Left lung (tissue), 10 donors: ENCODE measurements around the gene MLH1. TPM values are rescaled to one million over a fixed set of nuclear protein-coding genes. Genes with fewer than 3 reads are reported as not detected.
"Not testable (repeated sequence)": the region's sequence is repeated elsewhere in the genome, so short reads cannot be mapped to it uniquely, and the experiment has no call there.

Experiments used
- ATAC-seq: fragments of 200-7000 bp; cut with Tn5 transposase; one replicate; pipeline ENCODE4 v1.9.1; 2020; ENCODE audit warnings: moderate library complexity
- DNase-seq, 4 donors: peaks; one replicate each; pipeline ENCODE4 v3.0.0-alpha.2; 2013 to 2020
- H3K27ac ChIP-seq, 2 donors: fragments of 200-600 bp; sonication (generic) in 1 of 2; one replicate each; pipeline versions ENCODE4 v1.5.0 to v1.8.0; 2020 to 2021
- H3K27me3 ChIP-seq, 2 donors: fragments of 200-600 bp; sonication (generic) in 1 of 2; one replicate each; pipeline versions ENCODE4 v1.5.0 to v1.8.0; 2020 to 2021
- H3K36me3 ChIP-seq, 2 donors: fragments of 200-600 bp; sonication (generic) in 1 of 2; one replicate each; pipeline versions ENCODE4 v1.5.0 to v1.8.0; 2020 to 2021
- H3K4me1 ChIP-seq, 2 donors: fragments of 200-600 bp; one replicate each; pipeline ENCODE4 v1.8.0; 2021
- H3K4me3 ChIP-seq, 2 donors: fragments of 200-600 bp; sonication (generic) in 1 of 2; one replicate each; pipeline versions ENCODE4 v1.5.0 to v1.8.0; 2020 to 2021; ENCODE audit warnings: mild to moderate bottlenecking in 1 of 2
- H3K9me3 ChIP-seq, 2 donors: fragments of 200-600 bp; sonication (generic) in 1 of 2; one replicate each; pipeline versions ENCODE4 v1.5.0 to v1.8.0; 2020 to 2021
- intact Hi-C, 2 donors: fragments of 100-400 bp; cut with DNase I; formaldehyde crosslinking; loops; one replicate each; pipeline versions ENCODE4 v1.11.2 to v1.14.2; 2022
- polyA plus RNA-seq, 6 donors: library from polyadenylated mRNA; unstranded; fragments of 120-200 nt; gene quantifications; one replicate each; pipeline ENCODE4 v1.2.1, GENCODE V29; 2013; ENCODE audit not compliant: insufficient read length in 6 of 6
- total RNA-seq, 2 donors: library from RNA; stranded (reverse); fragmentation: NEBNext Ultra II Directional; extraction: Animal tissue kit (Norgen Biotek cat#: 25700); gene quantifications; one replicate each; pipeline ENCODE4 v1.2.1, GENCODE V29; 2021
- TF ChIP-seq, protein P1 (sequence below), 2 donors: fragments of 200-600 bp; sonication (generic) in 1 of 2; IDR thresholded peaks; one replicate each; pipeline versions ENCODE4 v1.5.0 to v1.8.0; 2021; ENCODE audit warnings: antibody characterized with exemption in 2 of 2
- donor health status: DM: no; HTN: yes; CAD: no.
- donor health status: DM: no; HTN: no; CAD: no.

MLH1 gene
- total and polyA plus RNA-seq, 8 donors, result 26.1 to 68.5 (median 56.9) TPM

DNA sequence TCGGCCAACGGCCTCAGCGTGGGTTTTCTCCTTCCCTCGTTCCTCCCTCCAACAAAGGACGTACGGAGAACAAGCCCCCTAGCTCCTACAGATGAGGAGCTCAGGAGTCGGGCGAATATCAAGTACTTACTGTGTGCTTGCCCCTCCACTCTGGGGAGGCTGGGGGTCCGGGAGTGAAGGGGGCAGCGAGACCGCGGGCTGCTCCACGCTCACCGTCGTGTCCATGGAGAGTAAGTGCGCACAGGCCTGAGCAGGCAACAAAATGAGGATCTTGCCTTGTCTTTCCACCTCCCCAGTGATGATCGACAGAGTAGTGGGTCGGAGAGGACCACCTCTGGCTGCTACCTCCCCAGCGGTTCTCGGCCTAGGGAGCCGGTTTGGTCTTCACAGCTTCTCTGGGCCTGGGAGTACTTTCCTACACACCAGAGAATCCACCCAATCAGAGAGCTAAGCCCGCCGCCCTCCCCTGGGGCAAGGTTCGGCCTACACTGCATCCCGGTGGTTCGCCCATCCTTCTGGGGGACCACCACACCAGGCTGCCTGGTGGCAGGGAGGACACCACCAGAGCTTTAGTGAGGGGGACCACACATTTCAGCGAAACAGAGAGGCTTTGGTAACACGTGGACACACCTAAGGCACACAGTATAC lies 47.9 kb upstream of the MLH1 start:
- Histone ChIP-seq H3K27ac (peak overlapping the region in 1 of 2 donors; percentile 76), H3K4me3 (peak overlapping the region; percentile 84 to 88)
- no peak for ATAC-seq

DNA sequence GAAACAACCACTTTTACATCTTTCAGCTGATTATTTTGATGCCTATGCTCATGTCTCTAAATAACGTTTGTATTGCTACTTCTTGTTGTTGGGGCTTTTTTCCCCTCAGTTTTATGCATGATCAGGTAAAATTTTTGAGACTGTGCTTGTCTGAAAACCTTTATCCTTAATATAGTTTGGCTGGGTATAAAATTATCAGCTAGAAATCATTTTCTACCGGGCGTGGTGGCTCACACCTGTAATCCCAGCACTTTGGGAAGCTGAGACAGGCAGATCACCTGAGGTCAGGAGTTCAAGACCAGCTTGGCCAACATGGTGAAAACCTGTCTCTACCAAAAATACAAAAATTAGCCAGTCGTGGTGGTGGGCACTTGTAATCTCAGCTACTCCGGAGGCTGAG lies 45.5 kb upstream of the MLH1 start:
- H3K4me1 ChIP-seq, result peaks cover 4 to 19% of the 10 kb centered on the region in 2 donors
- H3K27ac ChIP-seq, intact Hi-C loops, H3K4me3 ChIP-seq, ATAC-seq, DNase-seq, H3K27me3 ChIP-seq, H3K36me3 ChIP-seq: not testable (repeated sequence)
- H3K9me3 ChIP-seq, result peaks cover 0 to 20% of the 10 kb centered on the region in 2 donors

More for the DNA sequence above, 47.9 kb upstream of the MLH1 start:
- Histone ChIP-seq H3K27me3 (no peaks in the 10 kb centered on the region), H3K4me1 (peaks cover 17 to 24% of the 10 kb centered on the region in 2 donors), H3K36me3 (no peaks in the 10 kb centered on the region), H3K9me3 (peaks cover 0 to 20% of the 10 kb centered on the region in 2 donors)
- TF ChIP-seq, protein P1, sequence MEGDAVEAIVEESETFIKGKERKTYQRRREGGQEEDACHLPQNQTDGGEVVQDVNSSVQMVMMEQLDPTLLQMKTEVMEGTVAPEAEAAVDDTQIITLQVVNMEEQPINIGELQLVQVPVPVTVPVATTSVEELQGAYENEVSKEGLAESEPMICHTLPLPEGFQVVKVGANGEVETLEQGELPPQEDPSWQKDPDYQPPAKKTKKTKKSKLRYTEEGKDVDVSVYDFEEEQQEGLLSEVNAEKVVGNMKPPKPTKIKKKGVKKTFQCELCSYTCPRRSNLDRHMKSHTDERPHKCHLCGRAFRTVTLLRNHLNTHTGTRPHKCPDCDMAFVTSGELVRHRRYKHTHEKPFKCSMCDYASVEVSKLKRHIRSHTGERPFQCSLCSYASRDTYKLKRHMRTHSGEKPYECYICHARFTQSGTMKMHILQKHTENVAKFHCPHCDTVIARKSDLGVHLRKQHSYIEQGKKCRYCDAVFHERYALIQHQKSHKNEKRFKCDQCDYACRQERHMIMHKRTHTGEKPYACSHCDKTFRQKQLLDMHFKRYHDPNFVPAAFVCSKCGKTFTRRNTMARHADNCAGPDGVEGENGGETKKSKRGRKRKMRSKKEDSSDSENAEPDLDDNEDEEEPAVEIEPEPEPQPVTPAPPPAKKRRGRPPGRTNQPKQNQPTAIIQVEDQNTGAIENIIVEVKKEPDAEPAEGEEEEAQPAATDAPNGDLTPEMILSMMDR (IDR thresholded peaks at IDR 0.05), result no peak
- intact Hi-C loops, result no loop called here
- DNase-seq, result no peak

DNA sequence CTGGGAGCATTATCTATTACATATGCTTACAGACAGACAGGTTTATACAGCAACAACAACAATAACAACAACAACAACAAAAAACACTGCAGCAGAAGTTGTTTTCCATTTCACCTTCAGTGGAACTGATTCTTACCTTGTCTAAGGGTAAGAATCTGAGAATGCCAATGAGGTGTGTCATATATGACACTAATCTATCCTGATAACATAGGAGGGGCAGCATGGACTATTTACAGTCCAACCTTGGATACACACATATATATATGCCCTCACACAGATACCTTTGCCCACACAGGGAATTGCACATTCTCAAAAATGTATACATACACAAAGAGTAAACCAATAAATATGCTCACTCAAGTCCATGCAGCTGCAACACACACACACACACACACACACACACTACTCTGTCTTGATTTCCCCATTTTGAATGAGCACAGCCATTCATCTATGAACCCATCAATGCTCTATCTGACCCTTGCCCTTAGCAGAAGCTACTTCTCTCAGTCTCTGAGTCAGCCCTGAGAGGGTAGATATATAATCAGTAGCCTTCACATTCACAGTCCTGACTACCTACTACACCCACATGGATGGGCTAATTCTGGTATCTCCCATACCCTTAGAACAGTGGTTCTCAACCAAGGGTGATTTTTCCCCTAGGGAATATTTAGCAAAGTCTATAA lies 38.7 kb upstream of the MLH1 start:
- H3K27ac ChIP-seq, result no peak overlapping the region
- TF ChIP-seq, protein P1 (IDR thresholded peaks at IDR 0.05), result no peak
- peaks cover 0 to 15% of the 10 kb centered on the region in 2 donors for H3K4me1 ChIP-seq
- intact Hi-C loops, result no loop called here
- DNase-seq (no peak), ATAC-seq (no peak)
- no peaks in the 10 kb centered on the region for H3K27me3 ChIP-seq
- H3K4me3 ChIP-seq, result no peak overlapping the region
- H3K9me3 ChIP-seq, result no peaks in the 10 kb centered on the region
- H3K36me3 ChIP-seq, result no peaks in the 10 kb centered on the region

DNA sequence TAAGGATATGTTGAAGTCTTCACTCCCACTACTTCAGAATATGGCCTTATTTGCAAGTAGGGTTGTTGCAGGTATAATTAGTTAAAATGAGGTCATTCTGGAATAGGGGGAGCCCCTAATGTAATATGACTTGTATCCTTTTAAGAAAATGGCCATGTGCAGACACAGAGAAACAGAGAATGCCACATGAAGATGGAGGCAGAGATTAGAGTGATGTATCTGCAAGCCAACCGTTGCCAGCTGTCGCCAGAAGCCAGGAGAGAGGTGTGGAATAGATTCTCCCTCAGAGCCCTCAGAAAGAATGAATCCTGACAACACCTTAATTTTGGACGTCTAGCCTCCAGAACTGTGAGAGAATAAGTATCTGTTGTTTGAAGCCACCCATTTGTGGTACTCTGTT lies 37.2 kb upstream of the MLH1 start:
- Histone ChIP-seq H3K4me1 (peaks cover 0 to 15% of the 10 kb centered on the region in 2 donors), H3K36me3 (no peaks in the 10 kb centered on the region), H3K27ac (no peak overlapping the region), H3K9me3 (no peaks in the 10 kb centered on the region), H3K27me3 (no peaks in the 10 kb centered on the region), H3K4me3 (no peak overlapping the region)
- DNase-seq, result no peak
- no peak for ATAC-seq
- intact Hi-C loops, result no loop called here
- TF ChIP-seq, protein P1 (IDR thresholded peaks at IDR 0.05), result no peak

DNA sequence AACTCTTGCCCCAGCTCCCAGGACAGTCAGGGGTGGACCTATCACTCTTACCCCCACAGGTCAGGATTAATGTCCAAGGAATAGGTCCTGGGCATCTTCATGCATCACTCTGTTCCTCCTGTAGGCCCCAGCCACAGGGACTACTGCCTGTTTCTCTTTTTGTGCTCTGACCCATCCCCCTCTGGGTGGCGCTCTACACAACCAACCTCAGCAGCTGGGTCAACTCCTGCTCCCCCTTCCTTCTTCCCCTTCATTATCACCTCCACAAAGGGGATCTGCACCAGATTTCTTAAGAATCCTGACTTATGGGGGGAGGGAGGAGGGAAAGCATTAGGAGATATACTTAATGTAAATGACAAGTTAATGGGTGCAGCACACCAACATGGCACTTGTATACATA lies 36.3 kb upstream of the MLH1 start:
- TF ChIP-seq, protein P1 (IDR thresholded peaks at IDR 0.05), result no peak
- DNase-seq (no peak), ATAC-seq (no peak)
- no peaks in the 10 kb centered on the region for H3K27me3 ChIP-seq
- peaks cover 0 to 15% of the 10 kb centered on the region in 2 donors for H3K4me1 ChIP-seq
- intact Hi-C loops, result no loop called here
- H3K27ac ChIP-seq, result no peak overlapping the region
- no peaks in the 10 kb centered on the region for H3K9me3 ChIP-seq
- H3K4me3 ChIP-seq, result no peak overlapping the region
- H3K36me3 ChIP-seq, result no peaks in the 10 kb centered on the region
